Measurements from ENCODE around the gene PCSK7.
"Not testable (repeated sequence)": the region's sequence is repeated elsewhere in the genome, so short reads cannot be mapped to it uniquely, and the experiment has no call there.

Gene PCSK7, protein sequence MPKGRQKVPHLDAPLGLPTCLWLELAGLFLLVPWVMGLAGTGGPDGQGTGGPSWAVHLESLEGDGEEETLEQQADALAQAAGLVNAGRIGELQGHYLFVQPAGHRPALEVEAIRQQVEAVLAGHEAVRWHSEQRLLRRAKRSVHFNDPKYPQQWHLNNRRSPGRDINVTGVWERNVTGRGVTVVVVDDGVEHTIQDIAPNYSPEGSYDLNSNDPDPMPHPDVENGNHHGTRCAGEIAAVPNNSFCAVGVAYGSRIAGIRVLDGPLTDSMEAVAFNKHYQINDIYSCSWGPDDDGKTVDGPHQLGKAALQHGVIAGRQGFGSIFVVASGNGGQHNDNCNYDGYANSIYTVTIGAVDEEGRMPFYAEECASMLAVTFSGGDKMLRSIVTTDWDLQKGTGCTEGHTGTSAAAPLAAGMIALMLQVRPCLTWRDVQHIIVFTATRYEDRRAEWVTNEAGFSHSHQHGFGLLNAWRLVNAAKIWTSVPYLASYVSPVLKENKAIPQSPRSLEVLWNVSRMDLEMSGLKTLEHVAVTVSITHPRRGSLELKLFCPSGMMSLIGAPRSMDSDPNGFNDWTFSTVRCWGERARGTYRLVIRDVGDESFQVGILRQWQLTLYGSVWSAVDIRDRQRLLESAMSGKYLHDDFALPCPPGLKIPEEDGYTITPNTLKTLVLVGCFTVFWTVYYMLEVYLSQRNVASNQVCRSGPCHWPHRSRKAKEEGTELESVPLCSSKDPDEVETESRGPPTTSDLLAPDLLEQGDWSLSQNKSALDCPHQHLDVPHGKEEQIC

GRCh38 chr11:117231842-117232091 is at the start of gene PCSK7:
Gene PCSK7, minus strand, starts transcription at chr11:117232073. Its CDS starts 2,229 bp downstream, at chr11:117229844.
- no peak for DNase-seq

- DNase-seq: no peak
Observed at GRCh38 chr11:117281159-117281558, 49.3 kb upstream of the PCSK7 start.

DNA sequence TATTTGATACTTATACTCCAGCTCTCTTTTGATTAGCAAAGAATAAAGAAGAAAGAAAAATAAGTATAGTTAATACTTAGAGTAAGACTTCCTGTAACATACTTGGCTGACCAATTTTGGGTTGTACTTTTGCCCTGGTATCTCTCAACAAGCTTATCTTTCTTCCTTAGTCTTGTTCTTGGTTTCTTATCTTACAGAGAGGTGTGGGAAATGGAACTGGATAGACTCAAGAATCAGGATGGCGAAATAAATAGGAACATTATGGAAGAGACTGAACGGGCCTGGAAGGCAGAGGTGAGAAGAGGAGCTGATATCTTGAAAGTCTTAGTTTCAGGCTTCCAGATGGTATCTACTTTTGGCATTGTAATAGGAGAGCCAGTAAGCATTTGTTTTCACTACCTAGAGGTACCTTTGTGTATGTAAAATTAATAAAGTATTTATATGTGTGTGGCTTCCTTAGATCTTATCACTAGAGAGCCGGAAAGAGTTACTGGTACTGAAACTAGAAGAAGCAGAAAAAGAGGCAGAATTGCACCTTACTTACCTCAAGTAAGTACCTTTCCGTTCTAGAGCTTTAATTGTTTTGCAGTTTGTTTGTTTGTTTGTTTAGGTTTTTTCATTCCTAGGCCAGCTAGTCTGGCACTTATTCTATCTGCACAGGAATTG is 48.0 kb upstream of the PCSK7 start:
- no peak for DNase-seq

- no peak for DNase-seq
Observed at GRCh38 chr11:117278347-117278746, 46.5 kb upstream of the PCSK7 start.

DNA sequence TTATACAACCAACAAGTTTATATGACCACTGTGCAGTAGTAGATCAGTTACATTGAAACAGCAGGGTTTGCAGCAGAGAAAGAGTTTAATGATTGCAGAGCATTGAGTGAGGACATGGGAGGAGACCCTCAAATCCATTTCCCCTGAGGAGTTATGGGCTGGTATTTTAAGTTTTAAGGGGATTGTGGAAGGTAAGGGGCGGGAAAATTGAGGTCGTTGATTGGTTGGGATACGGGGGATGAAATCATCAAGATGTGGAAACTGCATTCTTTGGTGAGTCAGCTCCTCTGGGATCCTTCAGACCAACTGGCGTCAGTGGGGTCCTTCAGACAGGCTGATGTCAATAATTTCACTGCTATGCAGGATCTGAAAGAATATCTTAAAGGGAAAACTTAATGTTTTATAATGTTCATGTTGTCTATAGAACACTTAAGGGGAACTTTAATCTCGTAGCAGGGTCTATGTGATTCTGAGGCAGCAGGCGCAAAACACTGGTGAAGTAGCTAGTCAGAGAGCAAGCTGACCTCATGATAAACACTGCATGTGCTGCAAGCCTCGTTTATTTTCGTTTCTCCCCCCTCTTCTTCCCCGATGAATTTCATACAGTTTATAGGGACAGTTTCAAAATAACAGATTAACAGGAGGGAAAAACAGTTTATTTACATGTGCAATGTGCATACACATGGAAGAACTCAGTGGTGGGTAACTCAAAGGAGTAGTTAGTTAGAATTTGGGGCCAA is 41.8 kb upstream of the PCSK7 start:
- DNase-seq: no peak

DNA sequence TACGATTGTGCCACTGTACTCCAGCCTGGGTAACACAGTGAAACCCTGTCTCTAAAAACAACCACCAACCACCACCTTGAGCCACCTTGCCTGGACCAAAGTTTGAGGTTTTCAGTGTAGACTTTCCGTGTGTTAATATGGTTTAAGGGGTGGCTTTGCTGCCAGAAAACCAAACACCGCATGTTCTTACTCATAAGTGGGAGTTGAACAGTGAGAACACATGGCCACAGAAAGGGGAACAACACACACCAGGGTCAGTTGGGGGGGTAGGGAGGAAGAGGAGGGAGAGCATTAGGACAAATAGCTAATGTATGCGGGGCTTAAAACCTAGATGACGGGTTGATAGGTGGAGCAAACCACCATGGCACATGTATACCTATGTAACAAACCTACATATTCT is 40.3 kb upstream of the PCSK7 start:
- DNase-seq: not testable (repeated sequence)

DNA sequence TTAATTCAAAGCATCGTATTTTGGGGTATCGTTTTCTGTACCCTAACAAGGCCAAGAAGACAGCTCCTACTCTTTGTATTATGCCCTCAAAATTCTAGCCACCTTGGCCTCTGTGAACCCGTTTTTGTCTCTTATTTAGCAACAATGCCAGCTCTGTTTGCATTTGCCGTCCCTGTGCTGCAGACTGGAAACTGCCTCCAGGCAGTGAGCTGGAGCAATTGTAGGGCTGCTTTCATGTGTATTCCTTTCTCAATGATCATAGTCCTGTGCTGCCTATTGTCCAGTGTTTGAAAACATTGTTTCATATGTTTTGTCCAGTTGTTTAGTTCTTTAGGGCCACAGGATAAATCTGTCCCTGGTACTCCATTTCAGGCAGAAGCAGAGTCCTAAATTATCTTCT is 39.3 kb upstream of the PCSK7 start:
- no peak for DNase-seq

DNA sequence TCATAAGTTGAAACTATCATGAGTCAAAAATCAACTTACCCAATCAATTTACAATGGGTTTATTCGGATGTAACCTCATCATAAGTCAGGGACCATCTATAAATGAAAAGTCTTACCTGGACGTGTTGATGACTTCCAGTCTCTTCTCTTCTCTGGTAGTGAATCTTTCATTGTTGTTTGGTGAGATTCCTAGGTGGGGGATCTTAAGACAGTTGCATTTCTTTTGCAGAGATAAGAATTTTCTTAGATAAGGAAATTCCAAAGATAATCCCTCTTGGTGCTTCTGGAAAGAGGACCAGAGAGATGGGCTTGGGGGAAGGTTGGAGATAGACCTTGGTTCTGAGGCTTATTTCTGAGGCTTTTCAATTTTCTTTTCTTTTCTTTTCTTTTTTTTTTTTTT is 38.0 kb upstream of the PCSK7 start:
- DNase-seq: no peak

DNA sequence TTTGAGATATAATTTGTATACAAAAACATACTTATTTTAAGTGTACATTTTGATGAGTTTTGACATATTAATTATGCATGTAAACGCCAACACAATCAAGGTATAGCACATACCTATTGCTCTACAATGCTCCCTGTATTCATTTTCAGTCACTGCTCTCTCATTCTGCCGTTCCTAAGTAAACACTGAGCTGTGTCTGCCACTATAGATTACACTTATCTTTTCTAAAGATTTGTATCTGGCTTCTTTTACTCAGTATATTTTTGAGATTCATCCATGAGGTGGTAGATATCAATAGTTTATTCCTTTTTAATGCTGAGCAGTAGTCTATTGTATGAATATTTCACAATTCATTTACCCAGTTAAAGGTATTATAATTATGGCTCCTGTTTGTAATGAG is 33.9 kb upstream of the PCSK7 start:
- DNase-seq: no peak

DNA sequence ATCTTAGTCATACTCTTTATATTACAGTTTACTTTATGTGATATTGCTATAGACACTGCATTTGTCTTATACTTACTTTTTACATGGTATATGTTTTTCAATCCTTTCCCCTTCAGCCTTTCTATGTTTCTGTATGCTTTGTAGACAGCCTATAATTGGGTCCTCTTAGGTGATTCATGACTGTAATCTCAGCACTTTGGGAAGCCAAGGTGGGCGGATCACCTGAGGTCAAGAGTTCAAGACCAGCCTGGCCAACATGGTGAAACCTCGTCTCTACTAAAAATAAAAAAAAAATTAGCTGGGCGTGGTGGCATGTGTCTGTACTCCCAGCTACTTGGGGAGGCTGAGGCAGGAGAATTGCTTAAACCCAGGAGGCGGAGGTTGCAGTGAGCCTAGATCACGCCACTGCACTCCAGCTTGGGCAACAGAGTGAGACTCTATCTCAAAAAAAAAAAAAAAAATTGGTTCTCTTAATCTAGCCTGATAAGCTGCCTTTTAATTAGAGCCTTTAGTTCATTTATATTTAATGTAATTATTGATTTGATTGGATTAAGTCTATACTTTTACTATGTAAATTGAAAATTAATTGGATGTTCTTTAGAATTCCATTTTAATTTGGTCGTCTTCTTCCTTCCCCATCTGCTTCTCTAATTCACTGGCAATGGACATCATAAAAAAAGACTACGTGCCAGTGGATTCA is 32.9 kb upstream of the PCSK7 start:
- DNase-seq: not testable (repeated sequence)

DNA sequence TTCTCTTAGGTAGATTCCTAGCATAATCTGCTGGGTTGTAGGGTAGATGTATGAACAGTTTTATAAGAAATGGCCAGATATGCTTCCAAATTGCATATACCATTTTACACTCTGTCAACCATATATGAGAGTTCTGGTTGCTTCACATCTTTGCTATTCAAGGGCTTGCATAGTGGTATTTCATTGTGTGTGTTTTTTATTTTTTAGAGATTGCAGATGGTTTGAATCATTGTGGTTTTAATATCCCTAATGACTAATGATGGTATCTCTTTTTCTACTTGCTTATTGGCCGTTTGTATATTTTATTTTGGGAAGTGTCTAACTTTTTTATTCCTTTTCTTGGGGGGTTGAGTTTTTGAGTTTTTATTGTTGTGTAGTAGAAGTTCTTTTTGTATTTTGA is 27.5 kb upstream of the PCSK7 start:
- no peak for DNase-seq

DNA sequence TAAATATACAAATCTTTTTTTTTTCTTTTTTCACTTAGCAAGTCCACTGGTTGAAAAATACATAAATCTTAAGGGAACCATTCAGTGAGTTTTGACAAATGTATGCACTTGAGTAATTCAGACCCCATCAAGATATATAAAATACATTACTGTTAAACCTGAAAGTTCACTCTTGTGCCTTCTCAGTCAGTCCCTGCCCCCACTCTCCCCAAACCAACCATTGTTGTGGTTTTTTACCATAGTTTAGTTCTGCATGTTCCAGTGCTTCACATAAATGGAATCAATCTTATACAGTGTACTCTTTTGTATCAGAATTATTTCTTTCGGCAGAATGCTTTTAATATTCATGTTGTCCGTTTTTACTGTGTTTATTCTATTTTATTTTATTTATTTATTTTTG is 26.7 kb upstream of the PCSK7 start:
- no peak for DNase-seq

DNA sequence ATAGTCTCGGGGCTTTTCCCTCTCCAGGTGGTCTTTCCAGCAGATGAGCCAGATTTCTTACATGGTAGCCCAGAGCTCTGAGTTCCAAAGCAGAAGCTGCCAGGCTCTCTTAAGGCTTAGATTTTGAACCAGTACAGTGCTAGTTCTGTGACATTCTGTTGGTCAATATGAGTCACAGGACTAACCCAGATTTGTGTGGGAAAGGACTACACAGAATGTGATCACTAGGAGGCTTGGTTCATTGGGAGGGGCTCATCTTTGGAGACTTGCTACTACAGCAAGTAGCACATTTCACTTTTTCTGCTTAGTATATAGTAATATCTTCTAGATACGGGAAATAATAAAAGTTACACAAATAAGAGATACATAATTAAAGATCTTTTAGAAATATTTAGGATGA is 24.7 kb upstream of the PCSK7 start:
- DNase-seq: no peak

DNA sequence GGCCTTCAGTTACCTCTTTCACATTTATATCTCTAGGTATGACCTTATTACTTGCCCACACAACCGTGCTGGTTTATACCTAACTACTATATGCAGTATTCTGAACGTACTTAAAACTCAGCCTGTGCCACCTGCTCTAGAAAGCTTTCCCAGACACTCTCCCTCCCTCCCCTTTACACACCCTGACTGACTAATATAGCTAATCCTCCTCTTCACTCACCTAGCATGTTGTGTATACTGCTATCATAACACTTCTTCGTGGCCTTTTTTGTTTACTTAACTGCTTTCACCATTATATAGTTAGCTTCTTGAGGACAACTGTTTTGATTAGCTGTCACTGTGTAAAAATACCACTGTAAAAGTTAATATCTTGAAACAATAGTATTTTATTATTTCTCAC is 24.1 kb upstream of the PCSK7 start:
- DNase-seq: no peak

- DNase-seq: no peak
Observed at GRCh38 chr11:117251506-117251905, 19.6 kb upstream of the PCSK7 start.

GRCh38 chr11:117249571-117249970 is 17.7 kb upstream of the PCSK7 start:
- no peak for DNase-seq

GRCh38 chr11:117248341-117248740 is 16.5 kb upstream of the PCSK7 start:
- DNase-seq: no peak

- no peak for DNase-seq
Observed at GRCh38 chr11:117239295-117239694, 7.4 kb upstream of the PCSK7 start.

DNA sequence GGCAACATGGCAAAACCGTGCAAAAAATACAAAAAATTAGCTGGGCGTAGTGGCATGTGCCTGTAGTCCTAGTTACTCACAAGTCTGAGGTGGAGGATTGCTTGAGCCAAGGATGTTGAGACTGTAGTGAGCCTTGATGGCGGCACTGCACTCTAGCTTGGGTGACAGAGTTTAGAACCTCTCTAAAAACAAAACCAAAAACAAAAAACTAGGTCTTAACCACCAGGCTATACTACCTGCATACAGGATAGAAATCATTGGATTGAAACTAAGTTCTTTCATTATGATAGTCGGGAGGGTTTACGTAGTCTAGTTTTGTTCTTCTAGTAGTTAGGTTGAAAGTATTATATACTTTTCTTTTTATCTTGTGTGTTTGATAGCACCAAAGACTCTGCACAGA is 6.3 kb upstream of the PCSK7 start:
- no peak for DNase-seq

DNA sequence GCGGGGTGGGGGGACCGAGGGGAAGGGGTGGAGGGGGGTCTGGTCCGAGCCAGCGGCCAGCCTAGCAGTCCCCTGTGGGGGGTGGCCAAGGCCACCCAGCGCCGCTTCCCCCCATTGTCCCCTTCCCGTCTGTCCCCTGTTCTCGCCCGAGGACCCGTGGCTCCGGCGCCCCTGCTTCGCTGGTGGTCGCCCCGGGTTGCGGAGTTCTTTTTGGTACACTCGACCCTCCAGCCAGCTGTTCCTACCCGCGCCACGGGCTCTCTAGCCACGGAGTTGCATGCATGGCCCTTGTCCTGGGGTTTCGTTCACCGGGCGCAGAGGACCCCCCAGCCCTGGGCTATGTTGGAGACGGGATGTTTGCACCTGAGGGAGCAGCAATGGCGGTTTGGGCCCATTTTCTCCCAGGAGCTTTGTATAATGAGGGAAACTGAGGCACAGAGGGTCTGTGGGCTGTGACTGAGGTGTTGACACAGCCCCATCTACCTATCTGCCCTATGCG is 1.1 kb upstream of the PCSK7 start:
- no peak for DNase-seq

GRCh38 chr11:117232092-117232878 is 412 bp upstream of the PCSK7 start, which contains the start of gene RNF214:
Gene RNF214, plus strand, starts transcription at chr11:117232671. Its CDS starts 1,602 bp downstream, at chr11:117234273.
- DNase-seq: peak; percentile 68
